Daoy (cell line): ENCODE results near the gene CHST11. TPM values are rescaled to one million over a fixed set of nuclear protein-coding genes. Genes with fewer than 3 reads are reported as not detected.

ENCODE experiments used
- DNase-seq: peaks from one replicate; pipeline ENCODE4 v3.0.0-alpha.2; 2015; ENCODE audit warnings: low read depth
- total RNA-seq: library from RNA; depleted of rRNA; stranded (reverse); fragments of >200 nt; shearing (Covaris generic); gene quantifications from 2 replicates; pipeline ENCODE4 v1.2.3, GENCODE V29; 2014

The CHST11 gene
- total RNA-seq, 1 experiment from 2014 or later = 37.8 TPM

DNA sequence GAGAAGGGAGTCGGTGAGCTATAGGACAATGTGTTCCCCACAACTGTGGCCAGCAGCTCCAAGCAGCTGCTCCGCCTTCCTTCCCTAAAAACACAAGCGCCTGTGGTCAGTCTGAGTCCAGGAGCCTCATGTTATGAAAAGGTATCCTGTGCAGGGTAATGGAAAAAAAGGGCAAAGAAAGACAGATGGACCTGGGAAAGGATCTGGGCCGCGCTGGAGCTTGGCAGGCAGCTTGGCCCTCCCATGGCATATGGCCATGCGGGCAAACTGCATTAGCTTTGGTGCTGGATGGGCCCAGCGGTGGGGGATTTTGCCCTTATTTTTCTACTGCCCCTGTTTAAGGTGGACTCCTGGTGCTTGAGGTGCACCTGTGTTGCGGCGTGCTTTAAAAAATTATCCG, 23.7 kb upstream of the CHST11 start:
- DNase-seq = no peak

GRCh38 chr12:104434129-104434528, 22.6 kb upstream of the CHST11 start:
- no peak for DNase-seq

DNA sequence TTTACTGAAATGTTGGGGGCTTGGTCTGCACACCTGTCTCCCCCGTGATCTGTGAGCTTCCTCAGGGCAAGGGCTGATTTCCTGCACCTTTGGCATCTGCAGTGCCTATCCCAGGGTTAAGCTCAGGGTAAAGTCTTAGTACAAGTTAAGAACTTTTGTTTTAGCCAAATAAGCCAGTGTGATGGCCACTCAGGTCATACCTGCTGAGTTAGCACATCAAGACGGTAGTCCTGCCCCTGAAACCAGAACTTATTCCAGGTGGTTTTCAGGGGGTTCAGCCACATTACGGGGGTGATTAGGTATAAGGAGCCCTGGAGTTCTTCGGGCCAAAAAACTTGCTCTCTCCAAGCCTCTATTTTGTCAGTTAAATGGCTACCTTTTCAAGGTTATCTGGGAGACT, 21.6 kb upstream of the CHST11 start:
- no peak for DNase-seq

- no peak for DNase-seq
These were observed 21.0 kb upstream of the CHST11 start for GRCh38 chr12:104435765-104436164.

- no peak for DNase-seq
These were observed 20.0 kb upstream of the CHST11 start for GRCh38 chr12:104436790-104437189.

GRCh38 chr12:104438134-104438533, 18.6 kb upstream of the CHST11 start:
- DNase-seq = no peak

GRCh38 chr12:104439137-104439536, 17.6 kb upstream of the CHST11 start:
- DNase-seq = no peak

DNA sequence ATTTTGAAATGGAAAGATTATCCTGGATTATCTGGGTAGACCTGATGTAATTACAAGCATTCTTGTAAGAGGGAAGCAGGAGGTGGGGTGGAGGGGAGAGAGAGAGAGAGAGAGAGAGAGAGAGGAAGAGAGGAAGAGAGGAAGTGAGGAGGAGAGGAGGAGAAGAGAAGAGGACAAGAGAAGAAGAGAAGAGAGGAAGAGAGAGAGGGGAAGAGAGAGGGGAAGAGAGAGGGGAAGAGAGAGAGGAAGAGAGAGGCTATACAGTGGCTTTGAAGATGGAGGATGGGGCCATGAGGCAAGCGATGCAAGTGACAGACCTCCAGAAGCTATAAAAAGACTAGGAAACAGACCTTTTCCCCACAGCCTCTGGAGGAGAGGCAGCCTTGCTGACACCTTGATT, 13.7 kb upstream of the CHST11 start:
- no peak for DNase-seq

GRCh38 chr12:104446646-104447421, 9.9 kb upstream of the CHST11 start:
- no peak for DNase-seq

DNA sequence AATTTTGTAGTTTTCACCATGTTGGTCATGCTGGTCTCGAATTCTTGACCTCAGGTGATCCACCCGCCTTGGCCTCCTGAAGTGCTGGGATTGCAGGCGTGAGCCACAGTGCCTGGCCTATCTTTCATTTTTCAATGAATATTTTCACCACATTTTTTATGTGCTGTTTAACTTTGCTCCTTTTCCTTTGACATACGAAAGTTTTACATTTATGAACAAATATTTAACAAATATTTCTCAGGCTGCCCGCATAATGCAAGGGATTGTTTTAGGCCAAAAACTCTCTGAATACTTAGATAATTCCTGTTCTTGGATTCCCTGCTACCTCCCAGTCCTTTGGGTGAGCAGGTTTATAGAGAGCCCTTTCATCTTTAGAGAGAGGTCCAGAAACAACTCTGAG, 8.7 kb upstream of the CHST11 start:
- DNase-seq = no peak

DNA sequence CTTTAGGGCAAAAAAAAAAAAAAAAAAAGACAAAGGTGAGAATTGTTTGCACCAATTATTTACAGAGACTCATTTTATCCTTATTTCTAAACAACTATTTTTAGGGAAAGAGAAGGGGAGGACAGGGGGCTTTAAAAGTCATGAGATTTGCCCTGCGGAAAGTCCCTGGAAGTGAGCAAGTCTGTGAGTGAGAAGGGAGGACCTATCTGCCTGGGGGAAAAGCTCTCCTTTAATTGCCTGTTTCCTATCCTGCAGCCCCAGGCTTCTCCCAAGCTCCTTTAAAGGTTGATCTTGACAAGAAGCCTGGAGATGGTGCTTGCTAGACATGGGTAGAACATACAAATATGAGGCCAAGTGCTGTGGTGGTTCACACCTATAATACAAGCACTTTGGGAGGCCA, 8.3 kb upstream of the CHST11 start:
- no peak for DNase-seq

- no peak for DNase-seq
These were observed 6.0 kb upstream of the CHST11 start for GRCh38 chr12:104450700-104451099.

DNA sequence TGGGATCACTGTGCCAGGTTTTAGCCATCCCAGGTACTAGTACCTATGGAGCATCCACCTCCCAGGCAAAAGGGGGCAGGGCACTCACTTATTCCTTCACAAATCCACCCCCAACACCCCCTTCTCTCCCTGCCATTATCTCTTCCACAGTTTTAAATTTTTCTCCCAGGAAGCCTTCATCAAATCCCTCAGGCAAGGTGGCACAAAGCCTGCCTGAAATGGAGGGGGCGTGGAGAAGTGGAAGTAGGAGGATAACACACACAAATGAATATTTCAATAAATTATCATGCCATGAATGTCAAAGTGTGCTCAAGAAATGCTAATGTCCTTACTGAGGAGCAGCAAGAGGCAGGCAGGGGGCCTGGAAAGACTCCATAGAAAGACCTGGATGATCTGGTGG, 4.7 kb upstream of the CHST11 start:
- no peak for DNase-seq

GRCh38 chr12:104453133-104453532, 3.6 kb upstream of the CHST11 start:
- DNase-seq = no peak

DNA sequence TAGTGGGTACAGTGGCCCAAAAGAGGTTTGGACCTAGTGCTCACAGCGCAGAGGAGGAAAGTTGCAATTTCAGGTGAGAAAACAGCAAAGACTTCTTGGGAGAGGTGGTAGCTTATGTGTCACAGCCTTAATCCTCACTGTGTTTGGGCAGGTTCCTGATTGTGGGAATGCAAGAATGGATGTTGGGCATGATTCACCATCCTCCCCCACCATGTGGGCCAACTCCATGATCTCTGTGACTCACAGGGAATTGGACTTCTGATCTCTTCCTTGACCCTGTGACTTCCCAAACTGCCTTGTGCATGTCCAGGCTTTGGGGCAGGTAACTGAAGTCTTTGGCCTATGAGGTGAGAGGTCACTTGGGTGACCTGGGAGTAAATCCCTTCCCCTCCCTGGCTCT, 1.8 kb upstream of the CHST11 start:
- peak; percentile 92 for DNase-seq

GRCh38 chr12:104455578-104456416, 951 bp upstream of the CHST11 start:
- DNase-seq = no peak

- peak; percentile 79 for DNase-seq
These were observed 400 bp downstream of the CHST11 start for GRCh38 chr12:104456950-104457745.

- DNase-seq = peak; percentile 39
These were observed 1.3 kb downstream of the CHST11 start for GRCh38 chr12:104457746-104458693.

GRCh38 chr12:104458694-104459367, 2.1 kb downstream of the CHST11 start:
- DNase-seq = peak; percentile 52

GRCh38 chr12:104459368-104459909, 2.7 kb downstream of the CHST11 start:
- DNase-seq = no peak
